CD4-positive, alpha-beta T cell treated with Interleukin-2 at 100 ng/mL for 4 hours (primary cell): ENCODE results near the gene MSMP.

Experiments
- DNase-seq: peaks from one replicate; pipeline ENCODE4 v3.0.0-alpha.2; 2020; ENCODE audit warnings: low spot score

Gene MSMP

DNA sequence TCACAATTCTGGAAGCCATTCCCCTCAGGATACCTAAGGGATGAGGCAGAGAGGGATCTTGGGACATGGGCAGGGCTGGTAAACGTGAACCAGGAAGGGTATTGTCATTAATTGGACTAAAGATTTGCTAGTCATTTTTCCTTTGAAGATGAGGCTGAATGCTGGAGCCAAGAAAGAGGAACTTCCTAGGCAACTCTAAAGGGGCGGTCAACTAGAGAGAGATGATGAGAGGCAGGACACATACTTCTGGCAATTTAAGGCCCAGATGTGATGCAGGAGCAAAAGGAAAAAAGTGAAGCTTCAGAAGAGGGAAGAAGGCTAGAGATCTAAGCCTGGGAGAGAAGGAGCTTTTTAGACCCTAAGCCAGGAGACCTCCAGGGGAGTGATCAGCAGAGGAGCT, 10.6 kb downstream of the MSMP start:
- no peak for DNase-seq

DNA sequence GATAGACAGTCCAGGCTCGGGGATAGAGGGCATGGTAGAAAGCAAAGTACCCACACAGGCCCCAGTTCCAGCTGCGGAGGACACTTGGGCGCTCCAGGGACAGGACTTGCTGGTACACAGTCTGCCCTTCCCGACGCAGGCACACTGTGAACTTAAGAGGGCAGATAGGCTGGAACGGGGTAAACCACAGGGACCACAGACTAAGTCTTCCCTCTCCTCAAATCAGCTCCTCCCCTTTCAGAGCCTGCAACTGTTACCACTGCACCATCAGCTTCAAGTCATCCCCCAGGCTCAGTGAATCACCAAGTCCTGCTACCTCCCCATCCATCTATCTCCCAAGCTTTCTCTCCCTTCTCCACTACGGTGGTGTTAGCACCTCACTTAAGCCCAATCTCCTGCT, 12.3 kb downstream of the MSMP start:
- no peak for DNase-seq

DNA sequence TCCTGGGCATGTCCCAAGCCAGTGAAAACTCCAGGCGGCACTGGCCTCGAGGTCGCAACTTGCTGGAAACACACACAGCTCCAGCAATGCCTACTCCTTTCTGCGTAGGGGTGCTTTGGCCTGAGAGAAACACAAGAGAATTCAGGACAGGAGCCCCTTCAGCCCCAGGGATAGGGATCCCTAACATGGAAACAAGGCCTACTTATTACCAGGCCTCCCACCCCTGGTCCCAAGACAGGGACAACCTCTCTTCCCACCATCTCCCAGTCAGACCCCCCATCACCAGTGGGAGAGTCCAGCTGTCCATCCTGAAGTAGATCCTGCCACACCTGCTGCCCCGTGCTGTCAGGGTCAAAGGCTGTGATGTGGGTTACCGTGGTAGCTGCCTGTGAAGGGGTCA, 13.8 kb downstream of the MSMP start:
- DNase-seq = no peak

DNA sequence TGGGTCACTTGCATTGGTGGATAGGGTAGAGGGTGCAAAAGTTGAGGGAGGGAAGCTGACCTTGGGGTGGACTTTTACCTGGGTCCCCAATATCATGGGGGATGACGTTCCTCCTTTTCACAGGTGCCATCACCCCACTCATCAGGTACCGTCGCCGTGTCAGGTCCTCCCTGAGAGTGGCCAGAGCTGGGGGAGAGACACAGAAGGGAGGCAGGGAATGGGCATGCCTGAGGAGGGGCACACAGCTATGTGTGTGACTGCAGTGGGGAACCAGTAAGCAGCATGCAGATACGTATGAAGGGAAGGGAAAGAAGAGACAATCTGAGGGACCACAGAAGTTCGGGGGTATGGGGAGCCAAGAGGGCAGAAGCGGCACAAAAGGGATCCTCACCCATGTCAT, 15.2 kb downstream of the MSMP start:
- DNase-seq = no peak

DNA sequence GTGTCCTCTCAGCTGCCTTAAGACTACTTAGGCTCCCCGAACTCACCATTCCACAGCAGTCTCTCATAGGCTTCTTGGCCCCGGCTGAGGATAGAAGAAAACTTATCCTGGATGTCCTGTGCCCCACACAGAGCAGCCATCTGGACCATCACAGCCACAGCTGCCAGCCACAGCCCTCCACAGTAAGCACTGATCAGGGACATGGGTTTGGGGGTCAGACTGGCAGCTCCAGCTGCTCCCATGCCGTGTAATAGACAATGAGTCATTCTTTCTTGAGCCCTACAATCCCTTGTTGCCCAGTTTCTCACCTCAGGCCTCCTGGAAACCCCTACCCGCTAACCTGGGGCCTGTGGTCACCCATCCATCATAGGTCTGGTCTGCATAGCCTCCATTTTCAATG, 15.9 kb downstream of the MSMP start:
- DNase-seq = no peak

DNA sequence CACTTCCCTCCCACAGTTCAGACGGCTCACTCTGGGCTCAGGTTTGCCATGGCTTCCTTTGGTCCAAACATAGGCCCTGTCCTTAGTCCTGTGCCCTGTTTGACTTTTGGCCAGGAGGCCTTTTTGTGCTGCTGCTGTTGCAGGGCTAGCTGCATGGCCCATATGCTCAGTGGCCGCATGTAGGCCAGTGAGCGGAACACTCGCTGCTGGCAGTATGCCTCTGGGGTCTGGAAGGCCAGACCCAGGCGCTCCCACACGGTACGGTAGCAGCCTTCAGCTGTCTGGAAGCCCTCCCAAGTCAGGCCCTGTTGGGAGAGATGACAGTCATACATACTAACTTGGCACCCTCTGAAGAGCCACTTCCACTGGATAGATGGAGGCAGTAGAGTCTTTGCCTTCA, 16.9 kb downstream of the MSMP start:
- no peak for DNase-seq

DNA sequence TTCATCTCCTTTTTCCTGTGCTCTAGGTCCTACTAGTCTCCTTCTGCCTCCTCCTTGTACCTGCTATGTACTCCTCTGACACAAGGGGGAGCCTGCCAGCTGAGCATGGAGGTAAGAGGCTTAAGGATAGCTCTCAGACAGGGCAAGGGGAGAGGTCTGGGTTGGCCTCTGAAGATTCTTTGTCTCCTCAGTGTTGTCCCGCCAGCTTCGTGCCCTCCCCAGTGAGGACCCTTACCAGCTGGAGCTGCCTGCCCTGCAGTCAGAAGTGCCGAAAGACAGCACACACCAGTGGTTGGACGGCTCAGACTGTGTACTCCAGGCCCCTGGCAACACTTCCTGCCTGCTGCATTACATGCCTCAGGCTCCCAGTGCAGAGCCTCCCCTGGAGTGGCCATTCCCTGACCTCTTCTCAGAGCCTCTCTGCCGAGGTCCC, 17.9 kb downstream of the MSMP start:
- peak; percentile 79 for DNase-seq

DNA sequence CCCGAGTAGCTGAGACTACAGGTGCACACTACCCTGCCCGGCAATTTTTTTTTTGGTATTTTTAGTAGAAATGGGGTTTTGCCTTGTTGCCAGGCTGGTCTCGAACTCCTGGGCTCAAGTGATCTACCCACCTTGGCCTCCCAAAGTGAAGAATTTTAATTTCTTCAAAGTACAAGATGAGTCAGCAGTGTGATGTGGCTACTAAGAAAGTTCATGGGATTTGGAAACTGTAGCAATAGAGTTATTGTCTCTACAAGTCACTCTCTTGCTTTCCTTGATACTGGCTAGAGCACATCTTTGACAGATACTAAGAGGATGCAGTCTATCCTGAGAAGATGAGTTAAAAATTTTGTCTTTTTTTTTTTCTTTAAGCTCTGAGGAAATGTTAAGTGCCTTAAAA, 20.0 kb downstream of the MSMP start:
- no peak for DNase-seq

DNA sequence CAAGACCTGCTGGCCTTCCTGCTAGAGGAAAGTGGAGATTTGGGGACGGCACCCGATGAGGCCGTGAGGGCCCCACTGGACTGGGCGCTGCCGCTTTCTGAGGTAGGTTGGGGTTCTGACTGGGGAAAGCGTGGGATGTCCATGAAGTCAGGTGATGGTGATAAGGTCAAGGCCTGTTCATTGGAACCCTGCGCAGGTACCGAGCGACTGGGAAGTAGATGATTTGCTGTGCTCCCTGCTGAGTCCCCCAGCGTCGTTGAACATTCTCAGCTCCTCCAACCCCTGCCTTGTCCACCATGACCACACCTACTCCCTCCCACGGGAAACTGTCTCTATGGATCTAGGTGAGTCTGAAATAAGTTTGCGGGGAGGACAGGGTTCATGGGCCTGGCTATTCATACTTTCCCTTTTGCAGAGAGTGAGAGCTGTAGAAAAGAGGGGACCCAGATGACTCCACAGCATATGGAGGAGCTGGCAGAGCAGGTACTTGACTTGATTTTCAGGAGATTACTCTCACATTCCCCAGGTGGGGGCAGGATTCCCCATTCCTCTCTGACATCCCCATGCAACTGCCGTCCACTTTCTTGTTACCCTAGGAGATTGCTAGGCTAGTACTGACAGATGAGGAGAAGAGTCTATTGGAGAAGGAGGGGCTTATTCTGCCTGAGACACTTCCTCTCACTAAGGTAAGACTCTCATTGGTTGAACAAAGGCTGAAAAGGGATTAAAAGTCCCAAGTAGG, 21.1 kb downstream of the MSMP start:
- peak; percentile 18 for DNase-seq

DNA sequence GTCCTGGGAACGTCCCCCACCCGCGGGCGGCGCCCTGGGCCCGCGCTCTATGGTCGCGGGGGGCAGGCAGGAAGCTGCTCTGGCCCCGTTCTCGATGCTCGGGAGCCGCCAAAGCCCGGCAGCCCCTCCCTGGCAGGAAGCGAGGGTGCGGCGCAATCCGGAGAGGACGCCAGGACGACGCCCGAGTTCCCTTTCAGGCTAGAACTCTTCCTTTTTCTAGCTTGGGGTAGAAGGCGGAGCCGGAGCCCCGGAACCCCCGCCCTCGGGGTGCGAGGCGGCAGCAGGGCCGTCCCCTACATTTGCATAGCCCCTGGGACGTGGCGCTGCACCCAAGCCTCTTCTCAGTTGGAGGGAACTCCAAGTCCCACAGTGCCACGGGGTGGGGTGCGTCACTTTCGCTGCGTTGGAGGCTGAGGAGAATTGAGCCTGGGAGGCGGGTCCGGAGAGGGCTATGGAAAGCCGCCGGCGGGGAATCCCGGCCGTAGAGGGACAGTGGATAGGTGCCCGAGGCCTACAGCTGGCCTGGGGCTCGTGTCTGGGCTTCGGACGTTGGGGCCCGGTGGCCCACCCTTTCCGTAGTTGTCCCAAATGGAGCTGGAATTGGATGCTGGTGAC, 21.8 kb downstream of the MSMP start, which contains the start of the genes CREB3 and TLN1:
Gene CREB3 (plus strand): TSS at position 482 of the 615 bp plus-strand sequence. CDS start 107 bp downstream, at position 589.
Gene TLN1 (minus strand): TSS at position 11 of the 615 bp plus-strand sequence. CDS start 6,501 bp downstream, outside the sequence.
- peak; percentile 99 for DNase-seq

DNA sequence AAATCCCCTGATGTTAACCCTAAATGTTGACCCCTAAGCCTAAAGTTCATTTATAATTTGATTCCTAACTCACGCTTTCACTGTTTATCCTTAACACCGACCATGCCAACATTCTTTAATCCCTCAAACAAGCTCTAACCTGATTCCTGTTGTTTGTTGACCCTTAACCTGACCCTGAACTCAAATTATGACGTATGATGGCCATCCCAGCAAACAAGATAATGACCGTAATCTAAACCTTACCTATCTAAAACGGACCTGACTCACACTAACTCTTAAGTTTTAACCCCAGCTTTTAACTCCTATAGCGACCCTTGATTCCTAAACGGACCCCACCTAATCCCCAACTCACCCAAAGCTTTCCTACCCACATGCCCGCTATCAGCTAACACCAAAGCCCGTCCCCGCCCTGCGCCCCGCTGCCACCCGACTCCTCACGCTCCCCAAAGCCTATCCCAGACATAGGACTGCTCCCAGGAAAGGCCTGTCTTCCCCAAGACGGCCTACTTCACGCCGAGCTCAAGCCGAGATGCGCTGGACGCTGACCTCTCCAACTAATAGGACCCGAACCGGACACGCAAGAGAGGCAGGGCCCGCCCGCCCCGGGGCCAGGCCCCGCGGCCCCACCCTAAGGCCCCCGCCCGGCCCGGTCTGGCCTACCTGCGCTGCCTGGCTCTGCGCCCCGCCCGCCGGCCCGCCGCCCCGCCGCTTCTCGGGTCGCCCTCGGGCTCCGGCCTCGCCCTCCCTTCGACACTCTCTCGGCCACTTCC, 22.5 kb downstream of the MSMP start:
- DNase-seq = no peak

DNA sequence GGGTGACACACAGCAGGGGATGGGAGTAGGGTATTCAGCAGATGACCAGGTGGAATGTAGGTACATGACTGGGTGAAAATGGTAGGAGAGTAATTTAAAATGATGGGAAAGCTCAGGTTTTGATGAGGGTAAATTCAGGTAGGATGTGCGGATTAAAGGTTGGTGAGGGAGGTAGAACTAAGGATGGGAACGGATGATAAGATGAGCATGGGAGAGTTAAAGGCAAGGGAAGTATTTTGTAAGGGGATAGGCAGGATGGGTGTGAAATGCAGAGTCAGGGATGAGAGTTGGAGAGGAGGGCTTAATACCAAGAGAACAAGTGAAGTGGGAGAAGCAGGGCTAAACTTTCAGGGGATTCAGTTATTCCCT, 23.6 kb downstream of the MSMP start:
- DNase-seq = no peak

DNA sequence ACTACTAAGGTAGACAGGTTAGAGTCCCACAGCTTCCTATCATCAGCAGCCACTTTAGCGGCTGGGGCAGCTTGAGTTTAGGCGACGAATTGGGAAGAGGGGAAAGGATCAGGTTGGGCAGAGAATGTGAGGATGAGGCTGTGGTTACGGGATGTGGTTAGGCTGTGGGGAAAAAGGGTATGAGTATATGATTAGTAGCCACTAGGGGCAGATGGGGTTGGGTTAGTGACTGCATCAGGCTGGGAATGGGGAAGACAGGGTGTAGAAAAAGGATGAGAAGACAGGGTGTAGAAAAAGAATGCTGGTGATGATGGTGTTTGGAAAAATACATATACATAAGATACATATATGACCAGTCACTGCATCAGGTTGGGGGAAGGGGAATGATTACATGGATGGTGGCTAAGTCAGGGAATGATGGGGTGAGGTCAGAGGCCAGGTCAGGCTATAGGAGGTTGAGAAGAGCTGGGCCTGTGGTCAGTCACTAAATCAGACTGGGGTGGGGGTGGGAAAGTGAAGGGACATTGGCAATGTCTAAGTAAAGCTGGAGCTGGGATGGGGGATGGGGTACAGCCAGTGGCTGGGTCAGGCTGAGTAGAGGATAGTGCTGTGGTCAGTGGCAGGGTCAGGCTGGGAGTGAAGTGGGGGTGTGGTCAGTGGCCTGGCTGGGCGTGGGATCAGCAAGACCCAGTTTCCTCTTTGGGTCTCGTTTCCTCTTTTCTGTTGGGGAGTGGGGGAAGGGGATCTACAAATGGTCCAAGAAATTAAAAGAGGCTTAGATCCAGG, 24.2 kb downstream of the MSMP start:
- DNase-seq = peak; percentile 50

DNA sequence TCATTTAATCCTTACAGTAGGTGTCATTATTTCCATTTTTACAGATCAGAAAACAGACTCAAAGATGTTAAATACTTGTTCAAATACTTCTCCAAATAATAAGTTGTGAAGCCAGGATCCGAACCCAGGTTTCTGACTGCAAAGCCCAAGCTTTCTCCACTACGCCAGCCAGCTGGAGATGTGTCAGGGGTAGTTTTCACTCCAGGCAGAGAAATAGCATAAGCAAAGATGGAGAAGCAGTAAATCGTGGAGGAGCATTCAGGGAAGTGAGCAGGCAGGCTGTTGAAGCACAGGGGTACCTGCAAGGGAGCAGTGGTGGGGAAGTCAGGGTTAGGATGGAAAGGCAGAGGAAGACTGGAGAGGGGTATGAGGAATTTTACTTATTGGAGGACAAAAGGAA, 25.0 kb downstream of the MSMP start:
- no peak for DNase-seq

DNA sequence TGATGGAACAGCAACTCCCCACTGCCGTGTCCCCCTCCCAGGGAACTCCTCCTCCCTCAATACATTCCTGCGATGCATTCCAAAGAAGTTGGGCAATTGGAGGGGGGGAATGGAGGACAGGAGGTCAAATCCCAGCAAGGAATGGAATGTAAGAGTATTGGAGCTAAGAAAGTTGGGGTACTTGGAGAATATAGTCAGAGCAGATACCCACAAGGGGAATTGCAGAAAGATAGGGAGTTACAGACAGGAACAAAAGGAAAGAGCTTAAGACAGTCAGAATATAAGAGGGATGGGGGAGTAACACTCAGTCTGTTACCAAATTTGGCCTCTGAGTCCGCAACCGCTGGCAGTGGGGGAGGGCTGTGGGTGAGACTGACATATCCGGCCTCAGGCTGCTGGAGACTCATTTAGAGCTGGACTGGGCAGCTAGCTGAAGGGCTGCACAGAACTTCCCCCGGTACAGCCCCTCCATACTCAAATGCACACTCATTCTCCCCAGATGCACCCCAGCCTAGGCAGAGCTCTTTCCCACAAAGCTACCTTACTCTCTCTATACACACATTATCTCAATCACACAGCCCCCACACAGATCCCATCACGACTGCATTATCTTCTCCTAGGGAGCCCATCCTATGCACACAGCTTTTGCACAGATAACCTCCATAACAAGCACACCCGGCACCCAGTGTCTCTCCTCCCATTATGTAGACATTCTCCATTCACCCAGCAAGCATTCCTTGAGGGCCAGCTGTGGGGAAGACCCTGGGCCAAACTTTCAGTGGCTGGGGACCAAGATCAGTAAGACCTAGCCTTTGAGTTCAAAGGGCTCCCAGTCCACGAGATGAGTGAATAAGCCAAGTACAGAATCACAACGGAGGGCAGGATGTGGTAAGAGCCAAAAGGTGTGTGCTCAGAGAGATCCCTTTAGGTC, 25.8 kb downstream of the MSMP start:
- peak; percentile 46 for DNase-seq

DNA sequence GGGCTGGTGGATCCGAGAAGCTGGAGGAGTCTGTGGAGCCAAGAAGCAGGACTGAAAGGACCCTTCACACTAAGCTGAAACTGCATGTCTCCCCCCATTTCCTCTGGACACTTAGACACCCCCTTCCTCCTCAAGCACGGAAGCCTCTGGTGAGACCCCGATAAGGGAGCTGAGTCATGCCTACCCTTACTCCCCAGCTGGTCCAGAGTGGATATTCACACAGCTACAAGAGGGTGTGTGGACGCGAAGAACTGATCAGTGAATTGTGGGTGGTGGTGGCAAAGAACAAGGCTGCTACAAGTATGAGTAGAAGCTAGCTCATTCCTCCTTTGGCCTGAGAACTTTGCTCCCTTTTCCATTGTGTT, 26.4 kb downstream of the MSMP start:
- DNase-seq = no peak

DNA sequence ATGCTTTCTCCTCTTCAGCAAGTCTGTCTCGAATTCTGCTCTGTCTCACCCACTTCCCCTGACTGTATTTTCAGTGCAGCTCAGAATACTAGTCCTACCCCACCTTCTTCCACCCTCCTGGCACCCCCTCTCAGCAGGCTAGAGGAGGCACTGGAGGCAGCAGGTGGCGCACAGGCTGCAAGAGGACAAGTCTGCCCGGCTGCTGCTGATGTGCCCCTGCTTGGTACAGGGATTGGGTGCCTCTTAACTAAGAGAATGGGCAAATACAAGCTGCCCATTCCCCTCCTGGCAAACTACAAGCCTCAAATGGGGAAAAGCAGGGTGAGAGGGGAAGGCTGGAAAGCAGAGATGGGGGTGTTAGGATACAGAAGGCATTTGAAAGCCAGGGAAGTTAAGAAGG, 27.1 kb downstream of the MSMP start:
- DNase-seq = peak; percentile 35

DNA sequence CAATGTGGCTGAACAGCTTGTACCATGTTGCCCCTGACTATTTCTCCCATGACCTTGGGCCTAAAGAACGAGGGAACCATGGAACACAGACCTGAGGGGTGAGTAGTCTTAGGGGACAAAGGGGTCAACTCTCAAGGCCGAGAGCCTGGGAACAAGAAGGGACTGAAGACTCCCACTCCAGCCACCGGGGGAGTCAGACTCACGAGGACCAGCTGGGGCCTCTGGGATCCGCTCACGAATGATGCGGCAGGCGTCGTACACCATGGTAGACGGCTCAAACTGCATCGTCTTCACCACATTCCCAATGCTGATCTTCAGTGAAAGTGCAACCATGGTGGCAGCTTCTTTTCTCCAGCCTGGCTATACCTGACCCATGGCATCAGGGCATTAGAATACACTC, 28.7 kb downstream of the MSMP start:
- no peak for DNase-seq

DNA sequence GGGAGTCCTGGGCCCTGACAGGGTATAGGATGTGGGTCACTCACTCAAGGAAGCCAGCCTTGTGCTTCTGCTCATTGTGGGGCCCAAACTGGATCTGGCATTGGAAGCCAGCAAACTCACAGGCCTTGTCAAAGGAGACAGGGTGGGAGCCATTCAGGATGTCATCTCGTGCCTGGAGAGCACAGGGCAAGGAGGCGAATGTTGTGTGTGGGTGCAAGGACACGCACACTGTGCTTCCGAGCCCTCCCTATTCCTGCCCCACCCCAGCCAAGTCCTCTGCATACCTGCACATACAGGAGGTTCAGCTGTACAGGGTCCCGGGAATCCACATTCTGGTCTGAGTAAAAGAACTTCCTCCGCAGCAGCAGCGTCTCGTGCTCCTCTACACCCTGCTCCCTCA, 30.2 kb downstream of the MSMP start:
- DNase-seq = no peak

DNA sequence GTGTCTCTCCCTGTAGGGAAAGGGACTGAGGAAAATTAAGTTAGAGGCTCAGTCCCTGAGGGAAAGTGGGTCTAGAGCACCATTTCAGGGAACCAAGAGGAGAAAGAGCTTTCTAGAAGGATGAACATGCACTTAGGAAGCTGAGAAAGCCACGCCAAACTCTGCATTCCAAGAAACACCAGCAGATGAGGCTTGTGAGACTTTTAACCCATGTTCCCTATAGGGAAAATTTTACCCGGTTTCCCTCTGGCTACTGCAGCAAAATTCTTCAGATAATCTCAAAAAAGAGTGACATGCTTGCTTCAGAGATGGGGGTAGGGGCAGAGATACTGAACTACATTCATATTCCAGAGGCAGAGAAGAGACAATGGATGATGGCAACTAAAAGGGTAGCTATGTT, 30.6 kb downstream of the MSMP start:
- no peak for DNase-seq

DNA sequence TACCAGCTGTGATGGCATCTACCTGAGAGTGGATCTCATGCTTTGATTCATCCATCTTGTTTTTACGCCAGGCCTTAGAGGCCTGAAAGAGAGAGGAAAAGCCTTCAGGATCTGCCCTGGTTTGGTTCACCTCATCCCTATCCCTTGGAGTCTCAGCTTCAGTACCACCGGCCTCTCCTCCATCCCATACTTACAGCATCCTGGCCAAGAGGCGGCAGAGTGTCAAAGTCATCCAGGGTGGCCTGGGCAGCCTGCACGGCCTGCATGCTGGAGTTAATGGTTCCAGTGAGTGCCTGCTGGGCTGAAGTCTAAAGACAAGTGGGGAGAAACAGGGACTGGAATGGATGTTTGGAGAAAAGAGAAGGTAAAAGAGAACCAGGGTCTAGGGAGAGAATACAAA, 34.5 kb downstream of the MSMP start:
- DNase-seq = no peak
